ENCODE results near the gene AHSG.

The AHSG gene

DNA sequence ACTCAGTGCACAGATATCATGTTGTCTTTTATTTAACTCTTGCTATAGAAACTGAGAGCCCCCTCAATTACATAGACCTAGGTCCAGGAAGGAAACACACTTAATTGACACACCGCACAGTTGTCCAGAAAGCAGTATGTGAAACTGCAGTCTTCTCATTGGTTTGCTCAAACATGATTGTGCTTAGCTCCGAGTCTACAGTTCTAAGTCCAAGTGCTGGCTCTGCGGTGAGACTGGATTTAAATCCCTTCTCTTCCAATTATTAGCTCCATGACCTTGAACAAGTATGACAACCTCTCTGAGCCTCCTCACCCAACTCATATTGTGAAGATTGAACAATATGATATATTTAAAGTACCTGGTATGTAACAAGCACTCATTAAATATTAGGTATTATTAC is 19.0 kb upstream of the AHSG start:
- DNase-seq: no peak

DNA sequence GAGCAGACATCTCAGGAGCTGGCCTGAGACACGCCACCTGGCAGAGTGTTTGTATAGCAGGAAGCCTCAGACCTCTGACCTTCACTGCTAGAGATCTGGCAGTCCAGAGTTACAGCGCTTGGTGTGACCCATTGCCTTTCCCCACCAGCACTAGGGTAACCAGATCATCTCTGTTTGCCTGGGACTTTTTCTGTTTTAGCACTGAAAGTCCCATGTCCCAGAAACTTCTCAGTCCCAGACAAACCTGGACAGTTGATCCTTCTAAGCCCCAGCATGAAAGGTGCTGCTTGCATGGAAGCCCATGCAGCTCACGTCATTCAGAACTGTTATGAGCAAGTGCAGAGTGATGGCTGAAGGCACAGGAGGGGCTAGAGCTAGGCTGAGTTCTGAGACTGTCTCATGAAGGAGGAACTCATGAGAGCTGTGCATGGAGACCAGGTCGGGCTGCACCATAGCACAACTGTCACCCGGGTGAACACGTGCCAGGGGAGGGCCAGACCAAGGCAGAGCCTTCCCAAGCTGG is 18.2 kb upstream of the AHSG start:
- DNase-seq: no peak

DNA sequence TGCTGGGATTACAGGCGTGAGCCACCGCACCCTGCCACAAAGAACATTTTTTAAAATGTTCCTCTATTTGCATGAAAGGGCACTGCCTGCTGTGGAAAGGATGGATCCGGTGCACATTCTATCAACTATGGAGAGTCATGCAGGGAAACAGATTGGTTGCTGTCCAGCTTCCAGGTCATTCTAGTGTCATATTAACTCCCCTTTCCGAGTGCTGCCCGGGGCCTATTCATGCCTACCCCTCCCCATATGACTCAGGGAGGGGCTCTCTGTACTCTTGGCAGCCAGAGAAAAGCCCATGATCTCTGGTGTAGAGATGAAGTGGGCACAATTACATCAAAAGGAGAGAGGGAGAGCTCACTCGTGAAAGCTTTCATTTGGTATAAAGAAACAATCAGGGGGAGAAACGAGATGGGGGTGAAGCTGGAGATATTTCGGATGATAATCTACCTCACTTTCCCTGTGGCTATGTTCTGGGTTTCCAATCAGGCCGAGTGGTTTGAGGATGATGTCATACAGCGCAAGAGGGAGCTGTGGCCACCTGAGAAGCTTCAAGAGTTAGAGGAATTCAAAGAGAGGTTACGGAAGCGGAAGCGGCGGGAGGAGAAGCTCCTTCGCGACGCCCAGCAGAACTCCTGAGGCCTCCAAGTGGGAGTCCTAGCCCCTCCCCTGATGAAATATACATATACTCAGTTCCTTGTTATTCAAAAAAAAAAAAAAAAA is 16.1 kb upstream of the AHSG start:
- DNase-seq: no peak

DNA sequence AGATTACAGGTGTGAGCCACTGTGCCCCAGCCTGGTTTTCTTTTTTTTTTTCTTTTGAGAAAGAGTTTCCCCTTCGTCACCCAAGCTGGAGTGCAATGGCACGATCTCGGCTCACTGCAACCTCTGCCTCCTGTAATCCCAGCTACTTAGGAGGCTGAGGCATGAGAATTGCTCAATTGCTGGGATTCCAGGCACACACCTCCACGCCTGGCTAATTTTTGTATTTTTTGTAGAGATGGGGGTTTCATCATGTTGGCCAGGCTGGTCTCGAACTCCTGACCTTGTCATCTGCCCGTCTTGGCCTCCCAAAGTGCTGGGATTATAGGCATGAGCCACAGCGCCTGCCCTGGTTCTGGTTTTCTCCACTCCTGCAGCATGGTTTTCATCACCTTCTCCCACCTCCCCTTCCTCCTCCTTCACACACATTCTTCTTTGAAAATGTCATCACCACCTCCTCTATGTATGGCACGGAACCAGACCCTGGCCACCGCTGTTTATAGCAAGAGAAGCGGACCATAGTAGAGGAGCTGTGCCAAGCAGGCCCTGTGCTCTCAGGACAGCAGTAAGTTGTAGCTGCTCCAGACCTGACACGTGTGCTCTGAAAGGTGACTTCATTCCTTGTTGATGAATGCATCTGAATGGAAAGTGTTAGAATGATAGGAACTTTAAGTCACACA is 14.6 kb upstream of the AHSG start:
- DNase-seq: no peak

DNA sequence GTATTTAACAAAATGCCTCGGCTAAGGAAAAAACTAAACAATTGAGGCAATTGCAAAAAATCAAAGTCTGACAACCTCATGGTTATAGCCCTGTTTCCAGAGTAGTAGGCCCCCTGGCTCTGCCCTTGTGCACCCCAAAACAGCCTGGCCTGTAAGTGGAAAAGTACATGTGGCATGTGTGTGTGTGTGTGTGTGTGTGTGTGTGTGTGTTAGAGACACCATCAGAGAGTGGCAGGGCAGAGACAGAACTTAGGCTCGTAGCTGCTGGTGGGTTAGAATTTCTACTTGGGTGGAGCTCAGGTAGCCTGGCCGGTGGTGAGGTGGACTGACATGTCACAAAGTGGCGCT is 14.1 kb upstream of the AHSG start:
- no peak for DNase-seq

DNA sequence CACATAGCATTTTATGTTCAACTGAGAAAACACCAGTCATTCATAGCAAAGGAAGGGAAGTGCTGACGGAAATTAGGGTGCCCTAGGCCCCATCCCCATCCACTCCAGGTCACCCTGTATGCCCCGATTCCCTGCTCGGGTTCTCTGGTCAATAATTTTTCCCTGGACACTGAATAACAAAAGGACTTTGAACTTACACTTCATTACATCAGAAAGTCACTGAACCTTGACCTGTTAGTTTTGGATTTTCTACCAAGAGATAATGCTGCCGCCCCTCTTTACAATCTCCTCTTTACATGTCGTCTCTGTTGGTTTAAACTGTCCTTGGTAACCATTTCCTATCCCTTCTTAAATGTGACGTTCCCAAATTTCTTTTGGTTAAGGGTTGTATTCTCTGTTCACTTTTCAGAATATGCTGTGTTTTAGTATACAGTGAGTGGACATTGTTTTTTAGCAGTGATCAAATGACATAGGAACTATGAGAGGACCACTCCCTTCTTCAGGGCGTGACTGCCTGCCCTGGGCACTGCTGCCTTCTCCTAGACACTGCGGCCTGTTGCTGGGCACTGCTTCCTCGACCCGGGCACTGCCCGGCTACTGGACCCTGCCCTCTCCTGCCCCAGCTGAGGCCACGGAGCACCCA is 13.6 kb upstream of the AHSG start:
- no peak for DNase-seq

DNA sequence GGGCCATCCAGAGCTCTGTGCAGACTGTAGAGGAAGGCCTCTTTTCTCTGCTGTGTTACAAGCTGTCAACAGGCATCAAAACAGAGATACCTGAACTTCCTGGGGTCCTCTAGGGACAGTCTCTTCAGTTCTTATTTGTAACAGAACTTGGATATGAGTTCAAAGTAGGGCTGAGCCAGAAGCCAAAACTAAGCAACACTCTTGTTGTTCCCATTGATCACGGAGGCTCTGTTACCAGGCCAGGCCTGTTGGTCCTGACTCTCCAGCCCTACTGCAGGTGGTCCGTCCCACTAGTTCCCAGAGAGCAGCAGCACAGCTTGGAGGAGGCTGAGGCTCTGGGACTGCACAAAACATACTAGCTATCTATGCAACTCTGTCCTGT is 13.1 kb upstream of the AHSG start:
- DNase-seq: no peak

DNA sequence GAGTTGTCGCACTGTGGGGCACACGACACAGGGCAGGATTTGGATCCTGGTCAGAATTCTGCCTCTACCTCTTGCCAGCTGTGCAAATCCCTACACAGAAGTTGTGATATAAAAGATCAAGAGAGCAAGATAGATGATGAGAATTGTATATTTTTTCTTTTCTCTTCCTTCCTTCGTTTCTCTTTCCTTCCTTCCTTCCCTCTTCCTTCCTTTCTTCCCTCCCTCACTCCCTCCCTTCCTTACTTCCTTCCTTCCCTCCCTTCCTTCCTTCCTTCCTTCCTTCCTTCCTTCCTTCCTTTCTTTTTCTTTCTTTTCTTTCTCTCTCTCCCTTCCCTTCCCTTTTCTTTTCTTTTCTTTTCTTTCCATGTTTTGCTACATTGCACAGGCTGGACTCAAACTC is 12.0 kb upstream of the AHSG start:
- no peak for DNase-seq

DNA sequence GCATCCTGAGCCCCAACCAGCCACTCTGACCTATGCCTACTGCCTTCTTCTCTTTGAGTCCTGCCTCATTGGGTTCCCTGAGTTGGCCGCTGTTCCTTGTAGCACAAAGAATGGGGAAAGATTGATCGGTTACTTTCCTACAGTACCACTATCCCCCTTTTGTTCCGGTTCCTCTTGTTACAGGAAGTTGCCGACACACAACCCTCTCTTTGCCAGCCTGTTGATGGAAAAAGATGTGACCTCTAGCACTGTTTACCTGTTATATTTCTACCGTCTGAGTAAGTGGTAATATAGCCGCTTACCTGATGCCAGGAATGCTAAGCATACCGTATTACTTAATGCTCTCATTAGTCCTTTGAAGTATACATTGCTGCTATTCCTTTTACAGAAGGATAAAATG is 9.7 kb upstream of the AHSG start:
- DNase-seq: no peak

DNA sequence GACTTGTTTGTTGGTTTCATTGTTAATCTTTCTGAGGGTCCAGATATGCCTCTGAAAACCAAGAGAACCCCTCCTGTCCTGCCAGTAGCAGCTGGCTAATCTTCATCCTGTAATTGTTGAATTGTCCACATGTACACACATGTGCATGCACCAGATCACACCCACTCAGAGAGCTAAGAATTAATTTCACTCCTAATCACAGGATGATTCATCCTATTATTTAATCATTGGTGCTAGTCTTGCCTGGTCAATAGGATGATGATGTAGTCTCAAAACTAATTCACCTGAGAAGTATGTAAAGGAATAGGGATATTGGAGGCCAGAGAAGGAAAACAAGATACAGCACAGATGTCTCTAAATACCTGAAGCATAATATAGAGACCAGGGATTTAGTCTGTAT is 7.8 kb upstream of the AHSG start:
- no peak for DNase-seq

DNA sequence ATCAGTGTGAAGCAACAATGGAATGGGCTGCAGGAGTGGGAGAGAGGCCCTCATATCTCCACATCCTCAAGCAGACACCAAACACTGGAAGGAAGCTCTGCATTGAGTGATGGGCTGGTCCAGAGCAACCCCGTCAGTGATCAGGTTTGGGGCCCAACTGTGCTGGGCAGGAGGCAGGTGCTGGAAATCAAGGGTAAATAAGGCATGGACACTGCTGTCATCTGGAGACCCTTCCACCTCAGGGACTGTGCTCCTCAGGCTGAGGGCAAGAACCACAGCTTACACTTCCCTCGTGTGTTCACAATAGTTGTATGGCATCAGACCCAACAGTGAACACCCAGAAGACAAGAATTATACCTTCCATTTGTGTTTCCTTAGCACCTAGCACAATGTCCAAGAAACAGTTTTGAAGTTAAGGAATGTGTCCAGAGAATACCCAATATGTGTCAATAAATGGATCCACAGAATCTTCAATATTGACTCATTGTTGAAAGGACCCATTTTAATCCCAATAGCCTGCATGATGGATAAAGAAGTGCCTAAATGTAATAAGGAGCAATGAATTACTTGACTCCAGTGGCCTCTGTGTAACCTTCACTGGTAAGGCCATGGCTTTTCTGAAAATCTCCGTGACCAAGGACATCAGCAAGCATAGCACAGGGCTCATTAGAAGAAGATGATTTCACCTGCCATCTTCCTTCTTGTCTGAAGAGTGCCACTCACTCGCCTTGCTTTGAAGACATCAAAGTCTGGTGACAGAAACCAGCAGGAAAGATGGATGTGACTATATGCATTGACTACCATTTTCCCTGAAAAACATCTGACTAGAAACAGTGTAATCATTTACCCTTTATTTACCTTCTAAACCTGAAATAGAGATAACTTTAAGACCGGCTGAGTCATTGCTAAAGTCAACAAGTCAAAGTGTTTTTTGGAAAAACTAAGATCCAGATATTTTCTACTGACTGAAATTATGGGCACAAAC is 7.0 kb upstream of the AHSG start:
- no peak for DNase-seq

DNA sequence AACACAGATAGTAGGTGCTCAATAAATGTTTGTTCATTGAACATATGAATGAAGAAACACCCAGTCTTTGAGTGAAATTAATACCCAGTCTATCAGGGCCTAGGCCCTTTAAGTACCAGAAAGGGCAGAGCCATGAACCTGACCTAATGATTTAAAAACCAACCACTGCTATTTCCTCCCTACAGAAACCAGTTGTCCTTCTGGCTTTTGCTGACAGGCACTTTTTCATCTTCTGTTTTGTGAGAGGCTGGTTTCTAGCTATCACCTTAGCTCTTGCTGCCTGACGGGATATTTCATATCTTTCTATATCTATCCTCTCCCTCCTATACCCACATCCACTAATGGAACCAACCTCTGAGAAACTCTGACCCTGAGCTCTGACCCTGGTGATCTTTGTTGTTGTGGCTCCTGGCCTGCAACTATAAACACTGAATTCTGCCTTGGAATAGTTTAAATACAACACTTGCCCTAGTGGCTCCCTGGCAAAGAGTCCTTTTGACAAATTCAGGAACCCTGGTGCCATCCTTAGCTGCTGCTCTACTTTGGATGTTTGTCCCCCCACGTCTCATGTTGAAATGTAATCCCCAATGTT is 4.1 kb upstream of the AHSG start:
- DNase-seq: no peak

DNA sequence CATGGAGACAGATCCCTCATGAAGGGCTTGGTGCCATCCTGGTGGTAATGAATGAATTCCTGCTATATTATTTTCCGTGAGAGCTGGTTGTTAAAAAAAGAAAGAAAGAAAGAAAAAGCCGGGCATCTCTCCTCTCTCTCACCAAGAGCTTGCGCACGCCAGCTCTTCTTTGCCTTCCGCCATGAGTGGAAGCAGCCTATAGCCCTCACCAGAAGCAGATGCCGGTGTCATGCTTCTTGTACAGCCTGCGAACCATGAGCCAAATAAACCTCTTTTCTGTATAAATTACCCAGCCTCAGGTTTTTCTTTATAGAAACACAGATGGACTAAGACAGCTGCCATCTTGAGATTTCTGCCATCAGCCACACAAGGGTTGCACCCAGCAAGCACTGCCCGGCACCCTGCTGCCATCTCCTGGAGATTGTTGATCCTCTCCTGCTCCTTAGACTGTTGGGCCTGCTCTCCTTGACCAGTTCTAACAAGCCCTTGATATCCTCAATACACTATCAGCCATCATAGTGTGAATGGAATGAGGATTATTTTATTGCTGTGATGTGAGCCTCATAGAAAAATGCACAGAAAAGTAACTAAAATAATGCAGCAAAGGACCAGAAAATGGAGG is 3.5 kb upstream of the AHSG start:
- DNase-seq: no peak

DNA sequence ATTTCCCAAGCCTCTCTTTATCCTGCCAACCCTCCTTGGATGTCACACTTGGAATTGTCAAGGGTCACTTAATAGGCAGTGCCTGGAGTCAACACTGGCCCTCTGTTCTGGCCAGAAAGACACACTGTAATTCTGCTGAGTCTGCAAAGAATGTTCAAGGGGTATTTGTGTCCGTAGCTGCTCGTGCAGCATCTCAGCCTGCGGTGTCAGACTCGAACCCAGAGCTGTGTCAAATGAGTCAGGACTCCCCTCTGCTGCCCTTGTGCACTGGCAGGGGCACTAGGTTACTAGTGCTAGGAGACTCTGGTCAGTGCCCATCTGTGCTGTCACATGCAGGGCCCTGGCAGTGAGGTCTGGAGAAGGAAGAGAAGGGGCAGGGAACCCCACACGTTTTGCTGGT is 795 bp upstream of the AHSG start:
- no peak for DNase-seq

DNA sequence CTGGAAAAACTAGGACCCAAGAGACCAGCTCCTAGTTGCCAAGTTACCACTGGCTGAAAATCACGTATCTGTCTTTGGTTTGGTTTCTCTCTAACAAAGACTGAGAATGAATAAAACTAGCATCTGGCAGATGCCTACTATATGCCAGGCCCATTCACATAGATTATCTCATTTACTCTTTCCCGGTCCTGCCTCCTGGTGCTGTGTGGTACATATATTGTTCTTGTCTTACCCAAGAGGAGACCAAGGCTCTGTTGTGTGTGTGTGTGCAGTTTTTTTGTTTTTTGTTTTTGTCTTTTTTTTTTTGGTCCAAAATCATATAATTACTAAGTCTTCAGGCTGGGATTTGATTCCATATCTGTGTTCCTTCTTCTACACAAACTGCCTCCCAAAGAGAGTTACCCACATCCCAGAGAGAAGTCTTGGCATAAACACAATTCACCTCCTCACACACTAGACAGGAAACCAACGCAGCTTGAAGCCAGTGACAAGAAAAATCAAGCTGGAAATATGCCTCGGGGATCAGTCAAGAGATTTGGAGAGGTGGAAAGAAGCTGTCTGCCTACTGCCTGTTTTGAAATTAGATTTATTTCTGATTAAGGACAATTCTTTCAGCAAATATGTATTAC is 891 bp downstream of the AHSG start:
- no peak for DNase-seq

DNA sequence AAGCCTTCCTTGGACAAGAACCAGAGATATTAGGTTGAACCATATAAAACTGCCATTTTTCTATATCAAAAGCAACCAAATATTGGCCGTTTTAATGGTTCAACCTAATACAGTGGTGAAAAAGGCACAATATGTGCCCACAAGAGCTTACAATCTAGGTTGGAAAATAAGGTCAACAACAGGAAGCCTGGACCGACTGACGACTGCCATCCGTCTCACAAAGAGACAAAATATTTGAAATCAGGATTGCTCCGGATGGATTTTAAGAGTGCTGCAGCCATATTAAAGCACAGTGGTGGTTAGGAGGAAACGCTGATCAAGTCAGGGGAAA is 1.4 kb downstream of the AHSG start:
- DNase-seq: no peak

DNA sequence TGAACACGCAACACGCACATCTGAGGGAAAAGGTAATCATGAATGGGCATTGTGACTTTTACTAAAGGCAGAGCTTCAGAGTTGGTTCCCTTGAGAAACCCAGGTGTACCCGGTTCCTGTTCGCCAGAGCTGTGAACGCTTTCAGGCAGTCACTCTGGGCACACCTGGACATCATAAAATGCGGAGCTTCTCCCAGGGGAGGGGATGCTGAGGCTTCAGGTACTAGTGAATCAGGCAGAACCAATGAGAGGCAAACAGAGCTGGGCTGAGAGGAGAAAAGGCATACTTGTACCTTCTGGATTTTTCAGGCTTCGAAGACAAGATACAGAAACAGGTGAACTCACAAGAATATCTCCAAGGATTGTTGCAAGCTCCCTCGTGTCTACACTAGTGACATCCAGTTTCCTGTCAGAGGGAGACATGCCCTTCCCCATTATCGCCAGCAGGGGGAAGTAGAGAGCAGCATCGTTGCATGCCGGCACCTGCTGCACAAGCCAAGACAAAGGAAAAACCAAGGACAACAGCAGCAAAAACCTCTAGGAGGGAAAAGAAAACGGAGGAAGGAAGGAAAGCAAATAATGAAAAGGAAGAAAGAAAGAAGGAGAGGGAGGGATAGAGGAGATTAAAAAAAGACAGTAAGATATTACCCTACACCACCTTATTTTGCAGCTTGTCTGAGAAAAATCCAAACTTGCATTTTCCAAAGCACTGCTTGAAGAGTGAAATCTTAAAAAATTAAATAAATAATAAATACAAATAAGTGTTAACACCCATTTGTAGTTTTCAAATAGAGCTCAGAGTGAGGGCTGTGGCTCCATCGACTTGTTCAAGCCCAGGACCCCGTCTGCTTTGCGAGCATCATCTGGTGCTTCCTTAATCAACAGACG is 2.0 kb downstream of the AHSG start:
- DNase-seq: peak; percentile 57

DNA sequence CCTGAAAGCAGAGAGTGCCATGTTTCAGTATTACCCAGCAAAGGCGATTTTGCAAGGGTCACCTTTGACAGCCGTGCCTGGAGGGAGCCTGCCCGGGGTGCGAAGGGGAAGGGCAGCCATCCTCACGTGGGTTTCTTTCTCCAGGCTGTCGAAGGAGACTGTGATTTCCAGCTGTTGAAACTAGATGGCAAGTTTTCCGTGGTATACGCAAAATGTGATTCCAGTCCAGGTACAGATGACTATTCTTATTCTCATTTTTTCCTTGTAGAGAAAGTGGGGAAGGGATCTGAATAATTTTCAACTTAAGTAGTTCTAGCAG is 3.4 kb downstream of the AHSG start:
- DNase-seq: no peak

DNA sequence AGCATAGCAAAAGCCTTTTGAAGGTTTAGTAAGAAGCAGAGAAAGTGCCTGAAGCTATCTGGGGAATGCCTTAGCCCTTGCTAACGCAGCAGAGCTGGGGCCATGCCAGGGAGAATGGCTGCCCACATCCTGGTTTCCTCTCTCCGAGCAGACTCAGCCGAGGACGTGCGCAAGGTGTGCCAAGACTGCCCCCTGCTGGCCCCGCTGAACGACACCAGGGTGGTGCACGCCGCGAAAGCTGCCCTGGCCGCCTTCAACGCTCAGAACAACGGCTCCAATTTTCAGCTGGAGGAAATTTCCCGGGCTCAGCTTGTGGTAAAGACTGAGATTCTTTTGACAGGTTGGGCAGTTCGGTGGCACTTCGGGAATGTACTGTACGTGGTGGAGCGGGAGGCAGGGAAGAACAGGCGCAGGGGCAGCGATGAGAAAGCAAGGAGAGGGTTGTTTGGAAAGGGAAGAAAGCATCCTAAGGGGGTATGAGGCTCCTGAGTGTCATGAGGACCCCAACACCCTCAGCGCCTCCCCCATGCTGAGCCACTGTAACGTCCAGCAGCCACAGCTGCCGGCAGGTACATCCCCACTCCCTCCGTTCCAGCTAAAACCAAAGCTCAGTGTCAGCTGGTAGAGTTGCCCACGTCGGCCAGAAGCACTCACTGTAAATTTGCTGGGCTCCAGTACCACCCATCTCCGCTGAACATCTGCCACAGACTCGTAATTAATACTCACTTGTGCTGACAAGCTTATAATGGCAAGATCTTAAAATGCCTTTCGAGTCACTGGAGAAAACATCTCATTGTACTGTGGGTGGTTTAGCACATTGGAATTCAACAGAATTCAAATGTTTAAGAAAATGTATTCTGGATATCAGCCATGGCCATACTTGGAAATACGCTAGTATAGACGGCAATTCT is 4.4 kb downstream of the AHSG start:
- DNase-seq: peak; percentile 77
